Vagina (tissue), 2 donors: ENCODE results near the gene GDF9. TPM values are rescaled to one million over a fixed set of nuclear protein-coding genes. Genes with fewer than 3 reads are reported as not detected.

Experiments used
- DNase-seq, 2 donors: peaks; one replicate each; pipeline ENCODE4 v3.0.0-alpha.2; 2017; ENCODE audit errors: extremely low spot score in 2 of 2
- H3K27ac ChIP-seq: fragments of 200-600 bp; sonication (generic); one replicate; pipeline ENCODE4 v1.5.1; 2019
- H3K27me3 ChIP-seq: fragments of 200-600 bp; sonication (generic); one replicate; pipeline ENCODE4 v1.5.1; 2019
- H3K36me3 ChIP-seq, 2 donors: fragments of 200-600 bp; sonication (generic); one replicate each; pipeline ENCODE4 v1.5.1; 2017 to 2019
- H3K4me1 ChIP-seq: fragments of 200-600 bp; sonication (generic); one replicate; pipeline ENCODE4 v1.5.1; 2019
- H3K4me3 ChIP-seq, 2 donors: fragments of 200-600 bp; sonication (generic); 1 replicate in 1 of 2; 2 replicates in 1 of 2; pipeline ENCODE4 v1.5.1; 2016 to 2019
- H3K9me3 ChIP-seq: fragments of 200-600 bp; sonication (generic); one replicate; pipeline ENCODE4 v1.5.1; 2019
- CTCF ChIP-seq, 3 experiments: fragments of 450-650 bp in 2 of 3; fragments of 200-600 bp in 1 of 3; sonication (generic) in 1 of 3; IDR thresholded peaks; one replicate each; pipeline ENCODE4 v1.5.1; 2017 to 2019; ENCODE audit warnings: antibody characterized with exemption in 3 of 3, mild to moderate bottlenecking in 2 of 3, moderate library complexity in 2 of 3
- POLR2A ChIP-seq, 2 donors: fragments of 450-650 bp; IDR thresholded peaks; one replicate each; pipeline ENCODE4 v1.6.1; 2017; ENCODE audit warnings: antibody characterized with exemption in 2 of 2, mild to moderate bottlenecking in 2 of 2, moderate library complexity in 2 of 2
- POLR2AphosphoS5 ChIP-seq, 2 donors: sonication (generic); formaldehyde crosslinking; IDR thresholded peaks; one replicate each; pipeline ENCODE4 v1.9.0; 2017; ENCODE audit warnings: antibody characterized with exemption in 2 of 2, mild to moderate bottlenecking in 2 of 2, low read depth in 1 of 2; ENCODE audit not compliant: insufficient read depth in 1 of 2
- intact Hi-C: fragments of 100-400 bp; cut with DNase I; formaldehyde crosslinking; loops from one replicate; pipeline ENCODE4 v1.15.1; 2023
- total RNA-seq: library from RNA; depleted of rRNA; stranded (reverse); fragments of >200 nt; gene quantifications from one replicate; pipeline ENCODE4 v1.2.3, GENCODE V29; 2016

GDF9 gene
- total RNA-seq, 1 donor from 2014 or later, result not detected

- intact Hi-C loops, result no loop called here
These were observed 24.5 kb upstream of the GDF9 start for GRCh38 chr5:132890817-132891216.

GRCh38 chr5:132889501-132889900, 23.2 kb upstream of the GDF9 start:
- intact Hi-C loops, result no loop called here

More at GRCh38 chr5:132890817-132891216, 24.5 kb upstream of the GDF9 start:
- H3K4me1 ChIP-seq, result no peaks in the 10 kb centered on the region
- H3K9me3 ChIP-seq, result no peaks in the 10 kb centered on the region
- no peak overlapping the region for H3K4me3 ChIP-seq
- no peak for DNase-seq
- no peaks in the 10 kb centered on the region for H3K27me3 ChIP-seq
- peaks cover 0 to 71% of the 10 kb centered on the region in 2 donors for H3K36me3 ChIP-seq
- H3K27ac ChIP-seq, result no peak overlapping the region
- TF ChIP-seq POLR2AphosphoS5 (IDR thresholded peaks at IDR 0.05; ENCODE audit: insufficient read depth in 1 of 2, low read depth in 1 of 2) (no peak), CTCF (IDR thresholded peaks at IDR 0.05) (no peak), POLR2A (IDR thresholded peaks at IDR 0.05) (no peak)

GRCh38 chr5:132887283-132887682, 21.0 kb upstream of the GDF9 start:
- intact Hi-C loops, result no loop called here
- Histone ChIP-seq H3K9me3 (no peaks in the 10 kb centered on the region), H3K27ac (no peak overlapping the region), H3K27me3 (no peaks in the 10 kb centered on the region), H3K4me1 (no peaks in the 10 kb centered on the region), H3K4me3 (no peak overlapping the region), H3K36me3 (peaks cover 0 to 77% of the 10 kb centered on the region in 2 donors)
- TF ChIP-seq CTCF (IDR thresholded peaks at IDR 0.05), result no peak
- TF ChIP-seq POLR2A (IDR thresholded peaks at IDR 0.05), result no peak
- TF ChIP-seq POLR2AphosphoS5 (IDR thresholded peaks at IDR 0.05; ENCODE audit: insufficient read depth in 1 of 2, low read depth in 1 of 2), result no peak
- DNase-seq, result no peak

More at GRCh38 chr5:132889501-132889900, 23.2 kb upstream of the GDF9 start:
- Histone ChIP-seq H3K4me3 (no peak overlapping the region), H3K27me3 (no peaks in the 10 kb centered on the region), H3K27ac (no peak overlapping the region), H3K9me3 (no peaks in the 10 kb centered on the region), H3K36me3 (peaks cover 0 to 70% of the 10 kb centered on the region in 2 donors), H3K4me1 (no peaks in the 10 kb centered on the region)
- DNase-seq, result no peak
- no peak for TF ChIP-seq POLR2AphosphoS5 (IDR thresholded peaks at IDR 0.05; ENCODE audit: insufficient read depth in 1 of 2, low read depth in 1 of 2)
- no peak for TF ChIP-seq POLR2A (IDR thresholded peaks at IDR 0.05)
- TF ChIP-seq CTCF (IDR thresholded peaks at IDR 0.05), result no peak

- no peak overlapping the region for H3K27ac ChIP-seq
- no peaks in the 10 kb centered on the region for H3K4me1 ChIP-seq
- intact Hi-C loops, result no loop called here
- peaks cover 0 to 73% of the 10 kb centered on the region in 2 donors for H3K36me3 ChIP-seq
- H3K4me3 ChIP-seq, result no peak overlapping the region
- no peaks in the 10 kb centered on the region for H3K27me3 ChIP-seq
- DNase-seq, result no peak
- no peak for TF ChIP-seq POLR2AphosphoS5 (IDR thresholded peaks at IDR 0.05; ENCODE audit: insufficient read depth in 1 of 2, low read depth in 1 of 2)
- no peak for TF ChIP-seq POLR2A (IDR thresholded peaks at IDR 0.05)
- no peak for TF ChIP-seq CTCF (IDR thresholded peaks at IDR 0.05)
- H3K9me3 ChIP-seq, result no peaks in the 10 kb centered on the region
These were observed 20.0 kb upstream of the GDF9 start for GRCh38 chr5:132886064-132886823.

- no peaks in the 10 kb centered on the region for H3K9me3 ChIP-seq
- no peak overlapping the region for H3K27ac ChIP-seq
- DNase-seq, result no peak
- no peaks in the 10 kb centered on the region for H3K4me1 ChIP-seq
- intact Hi-C loops, result no loop called here
- no peak for TF ChIP-seq POLR2A (IDR thresholded peaks at IDR 0.05)
- TF ChIP-seq CTCF (IDR thresholded peaks at IDR 0.05), result no peak
- TF ChIP-seq POLR2AphosphoS5 (IDR thresholded peaks at IDR 0.05; ENCODE audit: insufficient read depth in 1 of 2, low read depth in 1 of 2), result no peak
- peaks cover 0 to 89% of the 10 kb centered on the region in 2 donors for H3K36me3 ChIP-seq
- no peak overlapping the region for H3K4me3 ChIP-seq
- H3K27me3 ChIP-seq, result no peaks in the 10 kb centered on the region
These were observed 18.3 kb upstream of the GDF9 start for GRCh38 chr5:132884548-132884947.
